ENCODE data around the gene FAM174B.

DNA sequence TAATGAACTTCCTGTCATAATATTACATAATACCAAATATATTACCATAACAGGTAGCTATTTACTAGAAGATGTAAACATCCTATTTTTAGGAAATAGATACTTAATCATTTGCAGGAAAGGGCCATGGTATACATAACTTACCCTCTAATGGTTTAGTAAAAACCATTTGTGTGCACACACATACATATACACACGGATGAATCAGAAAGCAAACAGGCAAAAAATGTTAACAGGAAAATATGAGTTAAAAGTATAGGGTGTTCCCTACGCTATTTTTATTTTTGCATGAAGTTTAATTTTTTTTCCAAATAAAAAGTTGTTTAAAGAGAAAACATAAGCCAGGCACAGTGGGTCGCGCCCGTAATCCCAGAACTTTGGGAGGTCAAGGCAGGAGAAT, 34.6 kb downstream of the FAM174B start:
- TF ChIP-seq, protein P1, sequence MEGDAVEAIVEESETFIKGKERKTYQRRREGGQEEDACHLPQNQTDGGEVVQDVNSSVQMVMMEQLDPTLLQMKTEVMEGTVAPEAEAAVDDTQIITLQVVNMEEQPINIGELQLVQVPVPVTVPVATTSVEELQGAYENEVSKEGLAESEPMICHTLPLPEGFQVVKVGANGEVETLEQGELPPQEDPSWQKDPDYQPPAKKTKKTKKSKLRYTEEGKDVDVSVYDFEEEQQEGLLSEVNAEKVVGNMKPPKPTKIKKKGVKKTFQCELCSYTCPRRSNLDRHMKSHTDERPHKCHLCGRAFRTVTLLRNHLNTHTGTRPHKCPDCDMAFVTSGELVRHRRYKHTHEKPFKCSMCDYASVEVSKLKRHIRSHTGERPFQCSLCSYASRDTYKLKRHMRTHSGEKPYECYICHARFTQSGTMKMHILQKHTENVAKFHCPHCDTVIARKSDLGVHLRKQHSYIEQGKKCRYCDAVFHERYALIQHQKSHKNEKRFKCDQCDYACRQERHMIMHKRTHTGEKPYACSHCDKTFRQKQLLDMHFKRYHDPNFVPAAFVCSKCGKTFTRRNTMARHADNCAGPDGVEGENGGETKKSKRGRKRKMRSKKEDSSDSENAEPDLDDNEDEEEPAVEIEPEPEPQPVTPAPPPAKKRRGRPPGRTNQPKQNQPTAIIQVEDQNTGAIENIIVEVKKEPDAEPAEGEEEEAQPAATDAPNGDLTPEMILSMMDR (IDR thresholded peaks at IDR 0.05), result no peak
- TF ChIP-seq EZH2 (IDR thresholded peaks at IDR 0.05; ENCODE audit: borderline replicate concordance, insufficient read depth, low read depth, low read length, poor library complexity, severe bottlenecking), result no peak
